ENCODE measurements around the gene FLRT2.

The FLRT2 gene

GRCh38 chr14:85601690-85602089 is 71.7 kb downstream of the FLRT2 start:
- no peak for FAIRE-seq

- no peak for FAIRE-seq
These were observed 72.4 kb downstream of the FLRT2 start for GRCh38 chr14:85602345-85602744.

GRCh38 chr14:85604021-85604420 is 74.1 kb downstream of the FLRT2 start:
- FAIRE-seq: no peak

- no peak for FAIRE-seq
These were observed 74.8 kb downstream of the FLRT2 start for GRCh38 chr14:85604714-85605113.

GRCh38 chr14:85607651-85608081 is 77.7 kb downstream of the FLRT2 start:
- FAIRE-seq: no peak

GRCh38 chr14:85613496-85613895 is 83.6 kb downstream of the FLRT2 start:
- FAIRE-seq: no peak

GRCh38 chr14:85616386-85616885 is 86.5 kb downstream of the FLRT2 start:
- no peak for FAIRE-seq

GRCh38 chr14:85616886-85617285 is 86.9 kb downstream of the FLRT2 start:
- FAIRE-seq: no peak

GRCh38 chr14:85617791-85618190 is 87.8 kb downstream of the FLRT2 start:
- FAIRE-seq: no peak

- no peak for FAIRE-seq
These were observed 88.4 kb downstream of the FLRT2 start for GRCh38 chr14:85618390-85618789.

- no peak for FAIRE-seq
These were observed 89.0 kb downstream of the FLRT2 start for GRCh38 chr14:85618978-85619377.

- no peak for FAIRE-seq
These were observed 89.9 kb downstream of the FLRT2 start for GRCh38 chr14:85619851-85620250.

GRCh38 chr14:85620947-85621346 is 91.0 kb downstream of the FLRT2 start:
- no peak for FAIRE-seq

- no peak for FAIRE-seq
These were observed 92.2 kb downstream of the FLRT2 start for GRCh38 chr14:85622106-85622505.

GRCh38 chr14:85622986-85623685 is 93.2 kb downstream of the FLRT2 start:
- no peak for FAIRE-seq

GRCh38 chr14:85625925-85626585 is 96.1 kb downstream of the FLRT2 start:
- no peak for FAIRE-seq

- FAIRE-seq: no peak
These were observed 104.3 kb downstream of the FLRT2 start for GRCh38 chr14:85634205-85634604.

GRCh38 chr14:85644211-85644610 is 114.3 kb downstream of the FLRT2 start:
- no peak for FAIRE-seq

- FAIRE-seq: no peak
These were observed 123.1 kb downstream of the FLRT2 start for GRCh38 chr14:85653029-85653428.

- no peak for FAIRE-seq
These were observed 130.4 kb downstream of the FLRT2 start for GRCh38 chr14:85660243-85660922.

GRCh38 chr14:85662096-85662495 is 132.2 kb downstream of the FLRT2 start:
- no peak for FAIRE-seq

GRCh38 chr14:85663256-85663655 is 133.3 kb downstream of the FLRT2 start:
- FAIRE-seq: no peak

GRCh38 chr14:85663667-85664066 is 133.7 kb downstream of the FLRT2 start:
- no peak for FAIRE-seq

GRCh38 chr14:85675957-85676356 is 146.0 kb downstream of the FLRT2 start:
- FAIRE-seq: no peak

Data from G401.6 (cell line).